NCI-H2029 treated with DMSO at 0.1 percent for 48 hours (cell line): Measurements from ENCODE around the gene ENTPD1.
A peak's percentile ranks its signal among the peaks of the same experiment; 100 is the strongest.
"Not testable (repeated sequence)": the region's sequence is repeated elsewhere in the genome, so short reads cannot be mapped to it uniquely, and the experiment has no call there.

Experiments used
- DNase-seq: peaks from one replicate; lab custom pipeline; 2025; lab: John Stamatoyannopoulos, UW

Gene ENTPD1, protein sequence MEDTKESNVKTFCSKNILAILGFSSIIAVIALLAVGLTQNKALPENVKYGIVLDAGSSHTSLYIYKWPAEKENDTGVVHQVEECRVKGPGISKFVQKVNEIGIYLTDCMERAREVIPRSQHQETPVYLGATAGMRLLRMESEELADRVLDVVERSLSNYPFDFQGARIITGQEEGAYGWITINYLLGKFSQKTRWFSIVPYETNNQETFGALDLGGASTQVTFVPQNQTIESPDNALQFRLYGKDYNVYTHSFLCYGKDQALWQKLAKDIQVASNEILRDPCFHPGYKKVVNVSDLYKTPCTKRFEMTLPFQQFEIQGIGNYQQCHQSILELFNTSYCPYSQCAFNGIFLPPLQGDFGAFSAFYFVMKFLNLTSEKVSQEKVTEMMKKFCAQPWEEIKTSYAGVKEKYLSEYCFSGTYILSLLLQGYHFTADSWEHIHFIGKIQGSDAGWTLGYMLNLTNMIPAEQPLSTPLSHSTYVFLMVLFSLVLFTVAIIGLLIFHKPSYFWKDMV

DNA sequence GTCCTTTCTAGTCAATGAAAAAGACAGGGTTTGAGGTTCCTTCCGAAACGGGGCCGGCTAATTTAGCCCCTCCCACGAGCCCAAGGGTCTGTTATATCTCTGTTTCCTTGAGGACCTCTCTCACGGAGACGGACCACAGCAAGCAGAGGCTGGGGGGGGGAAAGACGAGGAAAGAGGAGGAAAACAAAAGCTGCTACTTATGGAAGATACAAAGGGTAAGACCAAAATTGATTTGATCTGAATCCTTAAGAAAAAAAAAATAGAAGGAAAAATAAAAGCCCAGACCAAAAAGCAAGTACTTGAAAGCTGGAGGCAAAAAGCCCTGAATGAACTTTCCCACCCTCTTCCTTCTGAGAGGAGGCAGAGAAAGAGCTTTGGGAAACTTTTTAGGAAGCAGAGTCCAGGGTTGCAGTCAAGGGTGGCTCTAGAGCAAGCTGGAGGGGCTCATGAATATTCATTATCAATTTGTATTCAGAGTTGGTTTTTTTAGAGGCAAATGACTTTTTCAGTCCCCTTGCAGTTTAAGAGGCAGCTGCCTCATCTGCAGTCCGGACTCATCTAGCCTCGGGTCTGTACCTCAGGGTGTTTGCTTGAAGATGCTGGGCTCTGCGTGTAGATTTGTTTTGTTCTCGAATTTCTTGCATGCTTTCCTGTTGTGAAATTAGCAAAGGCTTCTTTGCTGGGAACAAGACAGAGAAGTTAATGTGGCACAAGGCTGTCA is at the start of gene ENTPD1:
Gene ENTPD1 (plus strand): TSS at position 123 of the 721 bp plus-strand sequence. CDS start 77 bp downstream, at position 200.
- DNase-seq: no peak

DNA sequence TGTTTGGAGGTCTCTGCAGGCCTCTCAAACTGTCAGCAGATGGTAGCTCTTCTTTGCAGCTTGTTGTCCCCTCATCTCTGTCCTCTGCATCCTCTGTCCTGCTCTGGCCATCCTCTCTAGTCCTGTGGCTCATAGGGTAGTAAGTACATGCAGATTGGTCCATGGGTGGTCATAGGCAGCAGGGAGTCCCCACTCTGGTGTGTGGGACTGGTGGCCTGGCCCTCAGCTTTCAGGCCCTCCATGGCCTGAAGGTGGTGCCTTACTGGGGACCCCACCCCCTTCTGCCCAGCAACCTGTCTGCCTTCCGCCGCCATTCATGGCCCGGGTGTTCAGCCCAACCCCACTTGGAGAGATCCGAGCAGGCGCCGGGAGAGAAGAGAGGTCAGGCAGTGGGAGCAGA is 49.4 kb upstream of the ENTPD1 start:
- DNase-seq: no peak

DNA sequence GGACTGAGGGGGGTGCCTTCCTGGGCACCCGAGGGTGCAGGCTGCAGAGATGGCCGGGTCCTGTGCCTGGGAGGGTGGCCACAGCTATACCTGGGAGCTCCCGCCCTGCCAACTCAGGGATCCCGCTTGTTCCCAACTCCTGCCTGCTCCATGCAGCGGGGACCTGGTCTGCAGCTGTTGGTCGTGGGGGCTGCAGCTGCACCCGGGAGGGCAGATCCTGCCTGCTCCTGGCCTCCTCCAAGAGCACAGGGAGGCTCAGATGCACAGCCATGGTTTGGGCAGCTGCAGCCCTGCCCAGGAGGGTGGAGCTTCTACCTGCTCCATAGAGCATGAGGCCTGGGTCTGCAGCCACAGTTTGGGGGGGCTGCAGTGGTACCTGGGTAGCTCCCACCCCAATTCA is 49.0 kb upstream of the ENTPD1 start:
- no peak for DNase-seq

DNA sequence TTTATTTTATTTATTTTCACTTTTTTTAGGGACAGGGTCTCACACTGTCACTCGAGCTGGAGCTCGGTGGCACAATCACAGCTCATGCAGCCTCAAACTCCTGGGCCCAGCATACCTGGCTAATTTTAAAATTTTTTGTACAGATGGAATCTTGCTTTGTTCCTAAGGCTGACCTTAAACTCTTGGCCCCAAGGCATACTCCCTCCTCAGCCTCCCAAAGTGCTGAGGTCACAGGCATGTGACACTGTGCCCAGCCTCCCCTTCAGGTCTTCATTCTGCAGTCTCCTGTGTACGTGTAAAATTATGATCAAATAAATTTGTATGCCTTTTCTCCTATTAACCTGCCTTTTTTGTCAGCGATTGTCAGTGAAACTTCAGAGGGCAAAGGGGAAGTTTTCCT is 44.5 kb upstream of the ENTPD1 start:
- DNase-seq: no peak

DNA sequence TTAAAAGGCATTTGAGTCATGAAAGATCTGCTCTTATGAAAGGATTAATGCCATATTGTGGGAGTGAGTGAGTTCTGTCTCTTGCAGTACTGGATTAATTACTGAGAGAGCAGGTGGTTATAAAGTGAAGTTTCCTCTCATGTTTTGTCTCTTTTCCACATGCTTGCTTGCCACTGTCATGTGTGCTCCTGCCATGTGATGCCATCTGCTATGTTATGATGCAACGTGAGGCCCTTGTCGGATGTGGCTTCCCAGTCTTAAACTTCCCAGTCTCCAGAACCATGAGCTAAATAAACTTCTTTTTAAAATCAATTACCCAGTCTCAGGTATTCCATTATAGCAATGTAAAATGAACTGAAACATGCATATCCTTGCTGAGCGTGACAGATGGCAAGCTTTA is 39.5 kb upstream of the ENTPD1 start:
- no peak for DNase-seq

DNA sequence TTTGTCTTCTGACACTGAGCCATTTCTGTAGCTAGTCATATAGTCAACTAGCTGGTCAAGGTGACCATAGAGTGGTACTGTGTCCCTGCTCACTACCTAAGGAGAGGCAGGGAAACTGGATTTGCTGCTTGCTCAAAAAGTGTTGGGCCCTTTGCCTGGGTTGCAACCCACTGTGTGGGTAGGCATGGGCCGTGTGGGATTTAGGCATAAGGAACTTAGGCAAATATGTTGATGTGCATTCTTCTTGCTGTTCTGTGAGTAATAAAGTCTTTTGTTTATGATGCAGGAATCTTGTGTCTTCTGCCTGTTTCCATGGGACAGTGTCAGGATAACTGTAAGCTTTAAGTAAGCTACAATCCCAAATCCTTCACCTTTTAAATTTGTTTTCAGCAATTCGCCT is 39.1 kb upstream of the ENTPD1 start:
- no peak for DNase-seq

DNA sequence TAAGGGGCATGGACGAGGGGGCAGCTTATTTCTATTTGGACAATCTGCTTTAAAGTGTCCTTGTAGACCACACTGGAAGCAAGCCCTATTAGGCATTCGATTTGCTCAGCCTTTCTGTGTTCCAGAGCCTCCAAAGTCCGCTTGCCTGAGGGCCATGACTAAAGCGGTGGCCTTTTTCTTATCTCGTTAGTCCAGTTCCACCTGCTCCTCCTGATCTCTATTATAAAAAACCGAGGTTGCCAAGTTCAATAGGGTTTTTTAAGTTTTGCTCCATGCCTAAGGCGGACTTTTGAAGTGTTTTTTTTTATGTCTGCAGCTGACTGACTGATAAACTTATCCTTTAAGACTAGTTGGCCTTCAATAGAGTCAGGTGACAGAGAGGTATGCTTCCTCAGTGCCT is 35.2 kb upstream of the ENTPD1 start:
- not testable (repeated sequence) for DNase-seq

DNA sequence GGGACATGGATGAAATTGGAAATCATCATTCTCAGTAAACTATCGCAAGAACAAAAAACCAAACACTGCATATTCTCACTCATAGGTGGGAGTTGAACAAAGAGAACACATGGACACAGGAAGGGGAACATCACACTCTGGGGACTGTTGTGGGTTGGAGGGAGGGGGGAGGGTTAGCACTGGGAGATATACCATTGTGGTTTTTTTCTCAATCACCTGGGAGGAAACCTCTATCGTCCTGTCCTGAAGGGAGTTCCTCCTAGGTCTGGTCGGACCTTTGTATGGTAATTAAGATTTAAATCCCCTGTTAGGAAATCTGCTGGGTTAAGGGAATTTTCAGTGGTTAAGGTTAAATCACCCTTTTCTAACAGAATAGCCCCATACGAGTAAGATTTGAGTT is 33.5 kb upstream of the ENTPD1 start:
- DNase-seq: not testable (repeated sequence)

DNA sequence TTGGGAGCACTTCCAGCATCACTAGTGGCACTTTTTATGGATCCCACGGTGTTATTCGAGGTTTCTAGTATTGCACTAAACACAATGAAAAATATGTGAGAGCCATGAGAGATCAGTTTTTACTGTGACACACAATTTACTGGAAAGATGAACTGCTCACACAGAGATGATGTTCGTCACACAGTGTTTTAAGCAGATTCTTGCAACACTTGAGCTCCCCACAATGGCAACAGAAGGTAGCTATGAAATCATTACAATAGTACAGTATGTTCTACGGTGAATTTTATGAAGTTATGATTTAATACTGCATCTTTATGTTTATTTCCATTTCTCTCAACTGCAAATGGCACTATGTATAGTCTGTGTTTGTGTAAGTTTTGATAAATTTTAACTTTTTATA is 27.4 kb upstream of the ENTPD1 start:
- no peak for DNase-seq

DNA sequence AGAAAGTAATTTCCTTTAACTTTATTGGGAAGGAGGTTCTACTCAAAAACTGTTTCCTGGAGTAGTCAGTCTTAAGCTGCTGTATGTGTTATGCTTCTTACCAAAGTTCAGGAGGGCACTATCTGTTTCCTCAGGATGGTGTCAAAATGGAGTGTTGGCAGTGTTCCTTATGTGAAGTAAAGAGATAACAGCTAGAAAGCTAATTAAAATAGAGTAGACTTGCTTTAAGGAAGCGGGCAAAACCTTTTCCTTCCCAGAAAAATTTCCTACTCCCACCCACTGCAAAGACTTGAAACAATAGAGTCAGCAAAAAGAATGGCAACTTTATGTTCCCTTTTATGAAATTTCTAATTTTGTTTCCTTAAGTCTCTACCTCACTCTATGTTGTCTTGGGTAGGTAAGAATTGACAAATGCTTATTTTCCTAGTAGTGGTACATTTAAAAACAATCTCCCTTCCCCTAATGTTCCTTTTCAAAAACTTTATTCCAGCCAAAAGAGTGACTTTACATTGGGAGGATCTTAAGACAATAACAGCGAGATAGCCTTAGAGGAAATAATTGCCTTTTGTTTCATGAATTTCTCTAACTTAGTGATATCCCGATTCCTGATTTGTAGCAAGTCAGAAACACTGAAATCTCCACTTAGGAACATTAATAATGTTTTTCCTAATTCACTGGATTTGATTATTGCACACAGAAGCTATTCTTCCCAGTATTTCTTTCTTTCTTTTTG is 26.5 kb upstream of the ENTPD1 start:
- no peak for DNase-seq

DNA sequence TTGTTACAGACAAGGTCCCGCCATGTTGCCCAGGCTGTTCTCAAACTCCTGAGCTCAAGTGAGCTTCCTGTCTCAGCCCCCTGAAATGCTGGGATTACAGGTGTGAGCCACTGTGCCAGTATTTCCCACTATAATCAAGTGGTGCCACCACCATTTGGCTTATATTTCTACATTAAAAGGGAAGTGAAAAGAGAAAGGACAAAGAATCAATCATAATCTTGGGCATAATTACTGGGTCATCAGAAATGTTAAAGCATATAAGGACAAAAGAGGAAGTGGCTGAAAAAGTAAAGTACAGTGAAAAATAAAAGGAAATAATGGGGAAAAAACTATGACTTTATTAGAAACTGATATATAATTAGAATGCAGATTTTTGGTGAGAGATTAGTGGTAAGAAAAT is 25.7 kb upstream of the ENTPD1 start:
- no peak for DNase-seq

DNA sequence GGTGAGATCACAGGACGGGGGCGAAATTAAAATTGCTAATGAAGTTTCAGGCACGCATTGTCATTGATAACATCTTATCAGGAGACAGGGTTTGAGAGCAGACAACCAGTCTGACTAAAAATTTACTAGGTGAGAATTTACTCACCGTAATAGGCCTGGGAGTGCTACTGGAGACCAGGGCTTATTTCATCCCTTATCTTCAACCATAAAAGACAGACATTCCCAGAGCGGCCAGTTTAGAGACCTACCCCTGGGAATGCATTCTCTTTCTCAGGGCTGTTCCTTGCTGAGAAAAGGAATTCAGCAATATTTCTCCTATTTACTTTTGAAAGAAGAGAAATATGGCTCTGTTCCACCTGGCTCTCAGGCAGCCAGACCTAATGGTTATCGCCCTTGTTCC is 23.1 kb upstream of the ENTPD1 start:
- DNase-seq: not testable (repeated sequence)

DNA sequence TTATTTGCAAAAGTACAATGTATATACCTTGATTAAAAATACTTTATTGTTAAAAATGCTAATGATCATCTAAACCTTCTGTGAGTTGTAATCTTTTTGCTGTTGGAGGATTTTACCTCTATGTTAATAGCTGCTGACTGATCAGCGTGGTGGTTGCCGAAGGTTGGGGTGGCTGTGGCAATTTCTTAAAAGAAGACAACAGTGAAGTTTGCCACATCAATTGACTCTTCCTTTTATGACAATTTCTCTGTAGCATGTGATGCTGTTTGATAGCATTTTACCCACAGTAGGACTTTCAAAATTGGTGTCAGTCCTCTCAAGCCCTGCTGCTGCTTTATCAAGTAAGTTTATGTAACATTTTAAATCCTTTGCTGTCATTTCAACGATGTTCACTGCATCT is 16.9 kb upstream of the ENTPD1 start:
- DNase-seq: no peak

DNA sequence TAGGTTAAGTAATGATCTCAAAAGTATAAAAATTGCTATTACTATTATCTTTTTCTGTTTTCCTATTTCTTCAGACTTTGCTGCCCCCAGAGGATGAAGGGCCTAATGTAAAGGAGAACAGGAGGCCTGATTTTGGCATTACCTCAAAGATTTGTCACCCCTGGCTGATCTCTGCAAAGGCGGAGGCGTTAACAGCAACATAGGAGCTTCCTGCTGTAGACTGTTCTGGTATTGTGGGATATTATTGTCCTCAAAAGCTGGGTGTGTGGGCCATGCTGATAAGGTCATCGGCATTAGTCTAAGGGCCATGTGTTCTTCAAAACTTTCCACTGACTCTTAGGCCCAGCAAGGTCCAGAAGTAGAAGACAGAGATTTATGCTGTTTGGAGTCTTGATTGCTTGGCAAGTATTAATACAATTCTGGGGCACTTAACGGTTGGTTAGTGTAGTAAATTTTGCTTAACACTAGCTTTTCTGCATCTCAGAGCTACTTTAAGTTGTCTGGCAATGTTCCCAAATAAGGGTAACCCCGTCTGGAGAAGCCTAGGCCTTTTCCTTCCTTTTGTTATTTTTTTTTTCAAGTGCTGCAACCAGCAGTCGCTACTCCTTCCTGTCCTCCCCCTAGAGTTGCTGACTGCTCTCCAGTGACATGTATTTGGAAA is 14.0 kb upstream of the ENTPD1 start:
- no peak for DNase-seq

DNA sequence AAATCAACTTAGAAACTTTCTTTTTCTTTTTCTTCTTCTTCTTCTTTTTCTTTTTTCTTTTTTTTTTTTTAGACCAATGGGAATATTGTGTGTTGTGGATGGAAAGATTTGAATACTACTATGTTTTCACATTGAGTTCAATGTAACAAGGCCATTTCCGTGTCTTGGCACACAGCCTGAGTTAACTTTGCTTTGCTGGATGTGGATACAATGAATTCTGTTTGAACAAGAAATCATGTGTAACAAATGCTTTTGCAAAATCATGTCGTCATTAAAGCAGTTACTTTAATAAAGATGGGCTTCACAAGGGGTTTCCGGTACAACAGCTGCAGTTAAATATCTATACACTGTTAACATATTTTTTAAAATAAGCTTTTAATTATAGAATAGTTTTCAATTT is 13.5 kb upstream of the ENTPD1 start:
- DNase-seq: peak; percentile 3

DNA sequence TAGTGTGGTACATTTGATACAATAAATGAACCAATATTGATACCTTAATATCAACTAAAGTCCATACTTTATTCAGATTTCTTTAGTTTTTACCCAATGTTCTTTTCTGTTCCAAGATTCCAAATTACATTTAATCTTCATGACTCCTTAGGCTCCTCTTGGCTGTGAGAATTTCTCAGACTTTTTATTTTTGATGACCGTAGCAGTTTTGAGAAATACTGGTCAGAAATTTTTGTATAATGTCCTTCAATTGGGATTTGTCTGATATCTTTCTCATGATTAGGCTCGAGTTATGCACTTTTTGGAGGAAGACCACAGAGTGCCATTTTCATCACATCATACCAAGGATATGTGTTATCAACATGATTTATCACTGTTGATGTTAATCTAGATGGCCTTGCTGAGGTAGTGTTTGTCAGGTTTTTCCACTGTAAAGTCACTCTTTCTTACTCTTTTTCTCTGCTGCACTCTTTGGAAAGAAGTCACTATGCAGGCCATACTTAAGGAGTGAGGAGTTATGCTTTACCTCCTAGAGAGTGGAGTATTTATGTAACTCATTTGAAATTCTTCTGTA is 12.9 kb upstream of the ENTPD1 start:
- no peak for DNase-seq

DNA sequence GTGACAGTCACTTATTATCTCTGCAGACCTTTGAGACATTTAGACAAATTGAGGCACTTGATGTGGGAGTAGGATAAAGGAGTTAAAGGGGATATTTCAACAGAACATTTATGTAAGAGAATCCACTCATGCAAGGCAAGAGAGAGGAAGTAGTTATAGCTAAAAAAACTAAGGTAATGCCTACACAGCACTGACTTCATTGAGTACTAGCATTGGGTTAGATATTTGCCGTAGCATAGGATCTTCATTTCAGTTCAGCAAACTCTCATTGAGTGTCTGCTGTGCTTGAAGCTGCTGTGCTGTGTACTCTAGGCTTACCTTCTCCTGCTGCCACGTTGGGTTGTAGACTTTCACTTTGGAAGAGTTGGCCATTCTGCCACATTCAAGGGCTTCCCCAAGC is 10.5 kb upstream of the ENTPD1 start:
- DNase-seq: no peak

DNA sequence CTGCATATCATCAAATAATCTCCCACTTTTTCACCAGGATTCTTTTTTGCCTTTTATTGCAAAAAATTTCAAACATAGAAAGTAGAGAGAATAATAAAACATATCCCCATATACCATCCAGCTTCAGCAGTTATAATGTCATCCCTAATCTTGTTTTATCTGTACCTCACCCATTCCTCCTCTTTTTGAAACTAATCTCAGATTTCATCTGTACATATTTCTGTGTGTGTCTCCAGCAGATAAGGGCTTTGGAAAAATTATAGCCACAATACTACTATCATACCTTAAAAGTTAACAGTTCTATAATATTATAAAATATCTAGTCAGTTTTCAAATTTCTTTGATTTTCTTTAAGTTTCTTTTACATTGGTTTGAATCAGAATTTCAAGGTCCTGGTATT is 7.6 kb upstream of the ENTPD1 start:
- DNase-seq: no peak

DNA sequence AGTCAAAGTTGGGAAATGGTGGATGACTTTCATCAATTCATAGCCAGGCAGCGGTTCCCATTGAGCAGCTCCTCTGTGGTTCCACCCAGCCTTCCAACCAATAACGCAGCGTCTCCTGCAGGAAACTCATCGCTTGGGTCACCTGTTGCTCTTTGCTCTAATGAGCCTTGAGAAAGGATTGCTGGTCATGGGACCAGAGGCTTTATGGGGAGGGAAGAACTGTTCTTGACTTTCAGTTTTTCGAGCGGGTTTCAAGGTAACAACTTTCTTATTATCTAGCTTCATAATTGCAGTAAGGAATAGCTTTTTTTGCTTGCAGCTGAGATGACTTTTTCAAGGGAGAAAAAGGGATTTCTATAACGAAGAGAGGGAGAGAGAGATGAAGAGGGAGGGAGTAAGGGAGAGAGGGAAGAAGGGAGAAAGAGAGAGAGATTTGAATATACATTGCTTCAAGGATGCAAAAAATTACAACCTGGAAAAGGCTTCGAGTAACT is 405 bp upstream of the ENTPD1 start:
- DNase-seq: no peak

DNA sequence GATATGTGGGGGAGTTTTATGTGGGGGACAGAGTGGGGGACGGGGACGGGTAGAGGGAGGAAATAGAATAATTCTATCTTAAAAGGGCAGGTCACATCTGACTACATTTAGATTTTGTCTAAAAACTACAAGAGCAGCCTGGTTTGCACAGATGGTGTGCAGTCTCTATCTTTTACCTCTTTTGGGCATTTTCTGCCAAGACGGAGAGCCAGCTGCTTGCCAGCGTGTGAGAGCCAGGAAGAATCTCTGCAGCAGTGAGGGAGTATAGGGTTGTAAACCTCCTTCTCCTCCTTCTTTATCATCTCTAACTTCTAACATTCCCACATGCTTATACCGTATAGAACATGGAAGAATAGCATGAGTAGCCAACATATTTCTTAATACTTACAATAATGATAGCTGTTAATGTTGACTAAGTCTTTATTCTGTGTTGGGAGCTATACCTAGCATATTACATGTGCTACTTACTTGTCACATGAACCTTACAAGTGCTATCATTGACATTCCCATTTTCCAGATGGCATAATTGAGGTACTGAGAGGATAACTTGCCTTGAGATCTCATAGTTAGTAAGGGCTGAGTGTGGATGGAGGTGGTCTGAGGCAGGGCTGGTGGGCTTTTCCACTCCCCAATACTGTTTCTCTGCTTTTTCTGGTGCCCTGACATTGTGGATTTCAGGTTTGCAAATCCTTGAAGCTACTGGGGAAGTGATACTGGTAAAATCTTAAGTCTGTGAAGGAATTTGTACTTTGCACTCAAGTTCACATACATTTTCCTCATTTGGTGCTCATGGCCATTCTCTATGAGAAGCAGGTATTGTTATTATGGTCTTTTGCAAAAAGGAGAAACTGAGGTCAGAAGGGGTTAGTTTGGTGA is 1.1 kb downstream of the ENTPD1 start:
- DNase-seq: no peak
